OCI-LY1 (cell line): Measurements from ENCODE around the gene CD320.
"Not testable (repeated sequence)": the region's sequence is repeated elsewhere in the genome, so short reads cannot be mapped to it uniquely, and the experiment has no call there.

Experiments used
- H2AFZ ChIP-seq: fragments of 200-600 bp; sonication (generic), shearing (Covaris generic); 2 replicates; pipeline ENCODE4 v1.6.0; 2014; ENCODE audit warnings: antibody characterized with exemption, mild to moderate bottlenecking, low read length
- H3F3A ChIP-seq: fragments of 200-600 bp; sonication (generic), shearing (Covaris generic); 2 replicates; pipeline ENCODE4 v1.6.0; 2014; ENCODE audit warnings: mild to moderate bottlenecking, antibody characterized with exemption, low read length, moderate library complexity; ENCODE audit not compliant: insufficient read depth
- H3K27ac ChIP-seq: fragments of 200-600 bp; sonication (generic); 2 replicates; pipeline ENCODE4 v1.5.1; 2014; ENCODE audit warnings: low read length, mixed run types, mild to moderate bottlenecking, low read depth; ENCODE audit not compliant: poor library complexity, severe bottlenecking
- H3K27me3 ChIP-seq: fragments of 200-600 bp; sonication (generic); 2 replicates; pipeline ENCODE4 v1.6.0; 2014; ENCODE audit warnings: antibody characterized with exemption, mild to moderate bottlenecking, low read length, moderate library complexity; ENCODE audit not compliant: insufficient read depth
- H3K36me3 ChIP-seq: fragments of 200-600 bp; sonication (generic); 2 replicates; pipeline ENCODE4 v1.6.1; 2014; ENCODE audit warnings: mild to moderate bottlenecking, antibody characterized with exemption, low read length, moderate library complexity, mixed read lengths; ENCODE audit not compliant: insufficient read depth
- H3K4me1 ChIP-seq: fragments of 200-600 bp; sonication (generic); 2 replicates; pipeline ENCODE4 v1.5.1; 2014; ENCODE audit warnings: mild to moderate bottlenecking, low read length, moderate library complexity; ENCODE audit not compliant: insufficient read depth, severe bottlenecking
- H3K4me2 ChIP-seq: fragments of 200-600 bp; sonication (generic), shearing (Covaris generic); 2 replicates; pipeline ENCODE4 v1.6.1; 2014; ENCODE audit warnings: low read length
- H3K4me3 ChIP-seq: fragments of 200-600 bp; sonication (generic); 2 replicates; pipeline ENCODE4 v1.5.1; 2014; ENCODE audit warnings: low read length, low read depth, mild to moderate bottlenecking, mixed read lengths; ENCODE audit not compliant: poor library complexity, severe bottlenecking
- H3K79me2 ChIP-seq: fragments of 200-600 bp; shearing (Covaris generic); 2 replicates; pipeline ENCODE4 v1.6.1; 2016; ENCODE audit warnings: mixed run types, low read length, mixed read lengths; ENCODE audit not compliant: insufficient read depth
- H3K9ac ChIP-seq: fragments of 200-600 bp; sonication (generic), shearing (Covaris generic); 2 replicates; pipeline ENCODE4 v1.6.1; 2014; ENCODE audit warnings: mild to moderate bottlenecking, low read length, mixed read lengths
- H3K9me2 ChIP-seq: fragments of 200-600 bp; sonication (generic), shearing (Covaris generic); 2 replicates; pipeline ENCODE4 v1.6.1; 2014; ENCODE audit warnings: low read depth, mild to moderate bottlenecking, low read length, mixed read lengths
- H3K9me3 ChIP-seq: fragments of 200-600 bp; shearing (Covaris generic); 2 replicates; pipeline ENCODE4 v1.6.1; 2014; ENCODE audit warnings: low read length, mixed read lengths
- H4K20me1 ChIP-seq: fragments of 200-600 bp; sonication (generic), shearing (Covaris generic); 2 replicates; pipeline ENCODE4 v1.6.0; 2016; ENCODE audit warnings: mild to moderate bottlenecking, low read length; ENCODE audit not compliant: insufficient read depth
- CTCF ChIP-seq: fragments of 200-600 bp; sonication (generic), shearing (Covaris generic); IDR thresholded peaks from 2 replicates; pipeline ENCODE4 v1.5.1; 2017; ENCODE audit warnings: mild to moderate bottlenecking, antibody characterized with exemption, low read length, moderate library complexity, mixed read lengths
- EZH2 ChIP-seq: fragments of 200-600 bp; sonication (generic), shearing (Covaris generic); IDR thresholded peaks from 2 replicates; pipeline ENCODE4 v1.8.0; 2017; ENCODE audit warnings: borderline replicate concordance, mixed run types, mild to moderate bottlenecking, antibody characterized with exemption, low read length, moderate library complexity, mixed read lengths

Gene CD320

GRCh38 chr19:8352134-8352827 is 44.1 kb upstream of the CD320 start:
- Histone ChIP-seq H3K9me3 (peaks cover 7% of the 10 kb centered on the region; the same call in 1 of the 2 replicates), H3K79me2 (no peaks in the 10 kb centered on the region), H3K9me2 (no peaks in the 10 kb centered on the region), H2AFZ (no peak overlapping the region), H3K27ac (no peak overlapping the region), H3F3A (no peaks in the 10 kb centered on the region), H3K36me3 (no peaks in the 10 kb centered on the region; the same call in 1 of the 2 replicates), H3K4me2 (no peak overlapping the region), H3K9ac (no peak overlapping the region), H3K27me3 (peaks cover 10% of the 10 kb centered on the region; the same call in 1 of the 2 replicates), H4K20me1 (no peaks in the 10 kb centered on the region), H3K4me1 (no peaks in the 10 kb centered on the region), H3K4me3 (no peak overlapping the region)
- TF ChIP-seq CTCF (no peak), EZH2 (no peak)

GRCh38 chr19:8349629-8350372 is 41.6 kb upstream of the CD320 start:
- H3K9me3 ChIP-seq, H3K4me3 ChIP-seq, H3K4me2 ChIP-seq, H3K9me2 ChIP-seq, H3K27me3 ChIP-seq, H3K9ac ChIP-seq, H4K20me1 ChIP-seq, H3F3A ChIP-seq, H3K27ac ChIP-seq, H3K36me3 ChIP-seq, H2AFZ ChIP-seq, H3K4me1 ChIP-seq, H3K79me2 ChIP-seq: not testable (repeated sequence)

- H3K27ac ChIP-seq = no peak overlapping the region
- no peaks in the 10 kb centered on the region for H3K9me2 ChIP-seq
- H3K4me2 ChIP-seq = peak overlapping the region; percentile 70; the same call in 1 of the 2 replicates
- TF ChIP-seq CTCF = no peak
- no peak overlapping the region for H2AFZ ChIP-seq
- no peaks in the 10 kb centered on the region for H3F3A ChIP-seq
- H3K36me3 ChIP-seq = no peaks in the 10 kb centered on the region
- no peaks in the 10 kb centered on the region for H3K79me2 ChIP-seq
- no peak overlapping the region for H3K9ac ChIP-seq
- no peaks in the 10 kb centered on the region for H3K9me3 ChIP-seq
- H3K4me3 ChIP-seq = peak overlapping the region; percentile 53
- peaks cover 5% of the 10 kb centered on the region for H3K4me1 ChIP-seq
- H3K27me3 ChIP-seq = 0 out of 2 replicates have a peak, but pooled peaks cover 7% of the 10 kb centered on the region
- H4K20me1 ChIP-seq = no peaks in the 10 kb centered on the region
Measured at GRCh38 chr19:8343483-8343844, 35.3 kb upstream of the CD320 start.
